Stomach (tissue), 4 donors: ENCODE measurements around the gene SMAD1.

Source experiments
- CTCF ChIP-seq, 7 experiments: fragments of 450-650 bp in 4 of 7; fragments of 200-600 bp in 3 of 7; sonication (generic) in 3 of 7; IDR thresholded peaks; one replicate each; pipeline ENCODE4 v1.5.1; 2016 to 2019; ENCODE audit warnings: antibody characterized with exemption in 7 of 7, control low read depth in 2 of 7, mild to moderate bottlenecking in 1 of 7
- POLR2AphosphoS5 ChIP-seq, 3 donors: sonication (generic); formaldehyde crosslinking; IDR thresholded peaks; one replicate each; pipeline ENCODE4 v1.6.1; 2016; ENCODE audit warnings: antibody characterized with exemption in 3 of 3

- TF ChIP-seq CTCF (IDR thresholded peaks at IDR 0.05) (no peak), POLR2AphosphoS5 (IDR thresholded peaks at IDR 0.05) (no peak)
These were observed 13.1 kb downstream of the SMAD1 start for GRCh38 chr4:145494666-145495270.
